Measurements from ENCODE around the gene PGBD2. TPM values are rescaled to one million over a fixed set of nuclear protein-coding genes. Genes with fewer than 3 reads are reported as not detected.
A peak's percentile ranks its signal among the peaks of the same experiment; 100 is the strongest.

The PGBD2 gene
- total and polyA plus RNA-seq, 2 of the 13 experiments (the other 11 are each of a cell fraction or from before 2014, with no cell fraction given): 6.0 to 7.4 TPM

GRCh38 chr1:248858891-248859889, 46.8 kb upstream of the PGBD2 start, which contains the start of gene ZNF692 (continued):
- TF ChIP-seq NR3C1 (CRISPR knock-in tag; IDR thresholded peaks at IDR 0.05) (no peak), KDM6A (CRISPR knock-in tag; IDR thresholded peaks at IDR 0.05; ENCODE audit: low read depth) (no peak), TEAD2 (CRISPR knock-in tag; IDR thresholded peaks at IDR 0.05) (no peak), ASH2L (IDR thresholded peaks at IDR 0.05; ENCODE audit: insufficient read length, low read depth, low read length) (no peak), ZNF781 (CRISPR knock-in tag; IDR thresholded peaks at IDR 0.05; ENCODE audit: borderline replicate concordance, not compliant biosample characterization) (peak; percentile 67), ZNF256 (CRISPR knock-in tag; conservative IDR thresholded peaks at IDR 0.05) (no peak), SPEN (CRISPR knock-in tag; IDR thresholded peaks at IDR 0.05; ENCODE audit: low read depth) (peak; percentile 16; the same call in 1 of the 2 replicates), STAG1 (CRISPR knock-in tag; IDR thresholded peaks at IDR 0.05) (no peak), ZBTB2 (CRISPR knock-in tag; IDR thresholded peaks at IDR 0.05; ENCODE audit: low read depth) (peak; percentile 42; the same call in 1 of the 2 replicates), CHD2 (IDR thresholded peaks at IDR 0.05; ENCODE audit: low read depth, low read length) (no peak), SALL2 (CRISPR knock-in tag; IDR thresholded peaks at IDR 0.05) (peak; percentile 14; the same call in 1 of the 2 replicates), ZNF484 (CRISPR knock-in tag; IDR thresholded peaks at IDR 0.05; ENCODE audit: borderline replicate concordance, low read depth) (no peak), PHF21A (CRISPR knock-in tag; IDR thresholded peaks at IDR 0.05) (peak; percentile 4; the same call in 1 of the 2 replicates), ZNF331 (CRISPR knock-in tag; IDR thresholded peaks at IDR 0.05) (peak; percentile 70; the same call in 1 of the 2 replicates), ZNF12 (CRISPR knock-in tag; IDR thresholded peaks at IDR 0.05) (no peak), NFYB (CRISPR knock-in tag; IDR thresholded peaks at IDR 0.05) (no peak), JDP2 (CRISPR knock-in tag; IDR thresholded peaks at IDR 0.05; ENCODE audit: borderline replicate concordance) (no peak), NR2C2 (CRISPR knock-in tag; IDR thresholded peaks at IDR 0.05; ENCODE audit: borderline replicate concordance) (peak; percentile 52; the same call in 1 of the 2 replicates), FIP1L1 (IDR thresholded peaks at IDR 0.05; ENCODE audit: borderline replicate concordance, insufficient read depth, low read depth, low read length) (no peak), ZNF543 (CRISPR knock-in tag; IDR thresholded peaks at IDR 0.05) (no peak; the same call in 1 of the 2 replicates), ZNF784 (CRISPR knock-in tag; IDR thresholded peaks at IDR 0.05; ENCODE audit: borderline replicate concordance) (no peak), ZNF614 (CRISPR knock-in tag; IDR thresholded peaks at IDR 0.05; ENCODE audit: borderline replicate concordance) (0 out of 2 replicates have a peak, but pooled peaks have one; percentile 53), SRY (CRISPR knock-in tag; IDR thresholded peaks at IDR 0.05) (peak; percentile 46; the same call in 1 of the 2 replicates), JARID2 (CRISPR knock-in tag; IDR thresholded peaks at IDR 0.05; ENCODE audit: insufficient replicate concordance) (no peak)
- TF ChIP-seq, protein P1, sequence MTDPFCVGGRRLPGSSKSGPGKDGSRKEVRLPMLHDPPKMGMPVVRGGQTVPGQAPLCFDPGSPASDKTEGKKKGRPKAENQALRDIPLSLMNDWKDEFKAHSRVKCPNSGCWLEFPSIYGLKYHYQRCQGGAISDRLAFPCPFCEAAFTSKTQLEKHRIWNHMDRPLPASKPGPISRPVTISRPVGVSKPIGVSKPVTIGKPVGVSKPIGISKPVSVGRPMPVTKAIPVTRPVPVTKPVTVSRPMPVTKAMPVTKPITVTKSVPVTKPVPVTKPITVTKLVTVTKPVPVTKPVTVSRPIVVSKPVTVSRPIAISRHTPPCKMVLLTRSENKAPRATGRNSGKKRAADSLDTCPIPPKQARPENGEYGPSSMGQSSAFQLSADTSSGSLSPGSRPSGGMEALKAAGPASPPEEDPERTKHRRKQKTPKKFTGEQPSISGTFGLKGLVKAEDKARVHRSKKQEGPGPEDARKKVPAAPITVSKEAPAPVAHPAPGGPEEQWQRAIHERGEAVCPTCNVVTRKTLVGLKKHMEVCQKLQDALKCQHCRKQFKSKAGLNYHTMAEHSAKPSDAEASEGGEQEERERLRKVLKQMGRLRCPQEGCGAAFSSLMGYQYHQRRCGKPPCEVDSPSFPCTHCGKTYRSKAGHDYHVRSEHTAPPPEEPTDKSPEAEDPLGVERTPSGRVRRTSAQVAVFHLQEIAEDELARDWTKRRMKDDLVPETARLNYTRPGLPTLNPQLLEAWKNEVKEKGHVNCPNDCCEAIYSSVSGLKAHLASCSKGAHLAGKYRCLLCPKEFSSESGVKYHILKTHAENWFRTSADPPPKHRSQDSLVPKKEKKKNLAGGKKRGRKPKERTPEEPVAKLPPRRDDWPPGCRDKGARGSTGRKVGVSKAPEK (CRISPR knock-in tag; IDR thresholded peaks at IDR 0.05; ENCODE audit: borderline replicate concordance): no peak

All from HepG2 (cell line).